HCT116 (cell line): Measurements from ENCODE around the gene AGBL1.

Experiments
- CEBPB ChIP-seq: IDR thresholded peaks from 2 replicates; pipeline ENCODE4 v1.6.1; 2012; ENCODE audit warnings: low read depth
- CTCF ChIP-seq, 3 experiments: fragments of 200-600 bp in 1 of 3; sonication (generic) in 1 of 3; IDR thresholded peaks in 2 of 3; conservative IDR thresholded peaks in 1 of 3; 2 replicates each; pipeline ENCODE4 v1.5.1; 2012 to 2017; ENCODE audit warnings: low read depth in 2 of 3, low read length in 2 of 3, antibody characterized with exemption in 1 of 3, borderline replicate concordance in 1 of 3, control low read depth in 1 of 3, mild to moderate bottlenecking in 1 of 3, mixed read lengths in 1 of 3, mixed run types in 1 of 3, moderate library complexity in 1 of 3; ENCODE audit not compliant: insufficient read depth in 1 of 3
- EZH2 ChIP-seq: fragments of 200-600 bp; sonication (generic); IDR thresholded peaks from 2 replicates; pipeline ENCODE4 v1.6.1; 2017; ENCODE audit warnings: antibody characterized with exemption, mixed run types
- EZH2phosphoT487 ChIP-seq: fragments of 200-600 bp; IDR thresholded peaks from 2 replicates; pipeline ENCODE4 v1.6.1; 2018; ENCODE audit warnings: antibody characterized with exemption, borderline replicate concordance
- FOSL1 ChIP-seq: IDR thresholded peaks from 2 replicates; pipeline ENCODE4 v1.6.1; 2012; ENCODE audit warnings: low read depth
- POLR2A ChIP-seq: IDR thresholded peaks from 2 replicates; pipeline ENCODE4 v1.7.0; 2011; ENCODE audit warnings: borderline replicate concordance; ENCODE audit not compliant: insufficient read depth, insufficient read length; ENCODE audit errors: extremely low read depth
- POLR2AphosphoS5 ChIP-seq: IDR thresholded peaks from 2 replicates; pipeline ENCODE4 v1.6.1; 2011; ENCODE audit warnings: mild to moderate bottlenecking, low read depth, low read length, moderate library complexity
- RAD21 ChIP-seq: IDR thresholded peaks from 2 replicates; pipeline ENCODE4 v1.6.1; 2012; ENCODE audit warnings: low read depth, mild to moderate bottlenecking
- SIN3A ChIP-seq: IDR thresholded peaks from 2 replicates; pipeline ENCODE4 v1.6.1; 2012; ENCODE audit warnings: low read depth
- SP1 ChIP-seq: IDR thresholded peaks from 2 replicates; pipeline ENCODE4 v1.6.1; 2012; ENCODE audit warnings: low read depth
- SRF ChIP-seq: IDR thresholded peaks from 2 replicates; pipeline ENCODE4 v1.6.1; 2012; ENCODE audit warnings: low read depth
- ZFX ChIP-seq: fragments of 450-650 bp; IDR thresholded peaks from 2 replicates; pipeline ENCODE4 v1.6.1; 2017
- TF ChIP-seq, protein P1 (sequence below): IDR thresholded peaks from 2 replicates; pipeline ENCODE4 v1.6.1; 2012

DNA sequence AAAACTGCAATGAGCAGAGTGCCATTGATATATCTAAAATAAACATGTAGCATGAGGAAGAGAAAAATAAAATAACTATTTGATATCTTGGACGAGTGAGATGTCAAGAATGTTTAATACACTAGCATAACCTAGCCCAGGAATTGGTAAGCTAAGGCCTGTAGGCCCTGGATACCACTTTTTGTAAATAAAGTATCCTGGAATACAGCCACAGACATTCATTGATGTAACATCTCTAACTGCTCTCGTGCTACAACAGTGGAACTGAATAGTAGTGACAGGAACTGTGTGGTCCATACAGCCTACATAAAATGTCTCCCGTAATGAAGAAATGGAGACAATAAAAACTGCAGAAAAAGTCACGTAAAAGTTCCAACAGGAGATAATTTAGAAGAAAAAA lies 869.0 kb downstream of the AGBL1 start:
- TF ChIP-seq RAD21, result no peak
- no peak for TF ChIP-seq EZH2
- TF ChIP-seq CTCF (IDR thresholded peaks at IDR 0.05 in 2 of 3, conservative IDR thresholded peaks at IDR 0.05 in 1 of 3; ENCODE audit: borderline replicate concordance in 1 of 3, insufficient read depth in 1 of 3, low read depth in 2 of 3, low read length in 2 of 3), result no peak
- TF ChIP-seq POLR2A, result no peak
- no peak for TF ChIP-seq POLR2AphosphoS5
- no peak for TF ChIP-seq SP1
- TF ChIP-seq SIN3A, result no peak
- TF ChIP-seq, protein P1, sequence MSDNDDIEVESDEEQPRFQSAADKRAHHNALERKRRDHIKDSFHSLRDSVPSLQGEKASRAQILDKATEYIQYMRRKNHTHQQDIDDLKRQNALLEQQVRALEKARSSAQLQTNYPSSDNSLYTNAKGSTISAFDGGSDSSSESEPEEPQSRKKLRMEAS, result no peak
- no peak for TF ChIP-seq SRF
- no peak for TF ChIP-seq ZFX
- TF ChIP-seq EZH2phosphoT487, result no peak
- no peak for TF ChIP-seq FOSL1
- no peak for TF ChIP-seq CEBPB
